Neural progenitor cell (in vitro differentiated cells): Measurements from ENCODE around the gene PYHIN1.

Experiments used
- EZH2 ChIP-seq: fragments of 200-600 bp; sonication (generic); IDR thresholded peaks from 2 replicates; pipeline ENCODE4 v1.6.1; 2017; ENCODE audit warnings: antibody characterized with exemption, mild to moderate bottlenecking, moderate library complexity
- EZH2phosphoT487 ChIP-seq: fragments of 200-600 bp; sonication (generic); IDR thresholded peaks from 2 replicates; pipeline ENCODE4 v1.6.1; 2017; ENCODE audit warnings: antibody characterized with exemption
- TF ChIP-seq, protein P1 (sequence below): fragments of 200-600 bp; sonication (generic); IDR thresholded peaks from 2 replicates; pipeline ENCODE4 v1.5.1; 2017; ENCODE audit warnings: antibody characterized with exemption, mild to moderate bottlenecking

DNA sequence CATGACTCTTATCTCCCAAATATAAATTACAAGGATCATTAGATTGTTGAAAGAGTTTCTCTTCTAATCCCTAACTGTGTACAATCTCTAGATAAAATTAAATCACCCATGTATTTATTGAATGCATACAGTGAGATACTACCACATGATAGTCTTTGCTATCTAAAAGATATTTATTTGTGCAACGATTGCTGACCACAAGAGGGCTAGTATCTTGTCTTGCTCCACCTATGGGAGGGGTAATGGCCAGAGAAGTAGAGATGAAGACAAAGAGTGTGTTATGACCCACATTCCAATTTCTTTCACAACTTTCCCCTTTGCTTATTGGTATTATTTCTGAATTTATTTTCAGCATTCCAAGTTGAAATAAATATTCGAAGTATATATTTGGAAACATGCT, 13.7 kb downstream of the PYHIN1 start:
- TF ChIP-seq, protein P1, sequence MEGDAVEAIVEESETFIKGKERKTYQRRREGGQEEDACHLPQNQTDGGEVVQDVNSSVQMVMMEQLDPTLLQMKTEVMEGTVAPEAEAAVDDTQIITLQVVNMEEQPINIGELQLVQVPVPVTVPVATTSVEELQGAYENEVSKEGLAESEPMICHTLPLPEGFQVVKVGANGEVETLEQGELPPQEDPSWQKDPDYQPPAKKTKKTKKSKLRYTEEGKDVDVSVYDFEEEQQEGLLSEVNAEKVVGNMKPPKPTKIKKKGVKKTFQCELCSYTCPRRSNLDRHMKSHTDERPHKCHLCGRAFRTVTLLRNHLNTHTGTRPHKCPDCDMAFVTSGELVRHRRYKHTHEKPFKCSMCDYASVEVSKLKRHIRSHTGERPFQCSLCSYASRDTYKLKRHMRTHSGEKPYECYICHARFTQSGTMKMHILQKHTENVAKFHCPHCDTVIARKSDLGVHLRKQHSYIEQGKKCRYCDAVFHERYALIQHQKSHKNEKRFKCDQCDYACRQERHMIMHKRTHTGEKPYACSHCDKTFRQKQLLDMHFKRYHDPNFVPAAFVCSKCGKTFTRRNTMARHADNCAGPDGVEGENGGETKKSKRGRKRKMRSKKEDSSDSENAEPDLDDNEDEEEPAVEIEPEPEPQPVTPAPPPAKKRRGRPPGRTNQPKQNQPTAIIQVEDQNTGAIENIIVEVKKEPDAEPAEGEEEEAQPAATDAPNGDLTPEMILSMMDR = no peak
- no peak for TF ChIP-seq EZH2
- TF ChIP-seq EZH2phosphoT487 = no peak
